Activated CD8-positive, alpha-beta memory T cell treated with anti-CD3 and anti-CD28 coated beads, Interleukin-2, amount 10 ng/mL, durations not matched to agents 7 days and 5 days (primary cell): ENCODE measurements around the gene BAIAP2L1. TPM values are rescaled to one million over a fixed set of nuclear protein-coding genes. Genes with fewer than 3 reads are reported as not detected.
"Not testable (repeated sequence)": the region's sequence is repeated elsewhere in the genome, so short reads cannot be mapped to it uniquely, and the experiment has no call there.

Experiments used
- ATAC-seq: fragments of 150-1000 bp; cut with Tn5 transposase; one replicate; pipeline ENCODE4 v1.10.0; 2021; ENCODE audit warnings: moderate library complexity
- CTCF ChIA-PET: fragments of 350-600 bp; sonication (Branson Sonifier 250); formaldehyde crosslinking; loops from one replicate; lab custom pipeline; 2021; ENCODE audit warnings: antibody characterized with exemption; lab: Charles Lee
- DNase-seq: peaks from one replicate; pipeline ENCODE4 v3.0.0-alpha.2; 2020
- H3K27ac Mint-ChIP-seq: one replicate; pipeline ENCODE4 v1.8.0; 2021; ENCODE audit warnings: mild to moderate bottlenecking, mixed read lengths
- H3K27me3 Mint-ChIP-seq: one replicate; pipeline ENCODE4 v1.8.0; 2021; ENCODE audit warnings: mixed read lengths
- H3K36me3 Mint-ChIP-seq: one replicate; pipeline ENCODE4 v1.8.0; 2021; ENCODE audit warnings: mild to moderate bottlenecking, mixed read lengths
- H3K4me1 Mint-ChIP-seq: one replicate; pipeline ENCODE4 v1.8.0; 2021; ENCODE audit warnings: mixed read lengths
- H3K4me3 Mint-ChIP-seq: one replicate; pipeline ENCODE4 v1.8.0; 2021; ENCODE audit warnings: mild to moderate bottlenecking, moderate library complexity, mixed read lengths
- H3K9me3 Mint-ChIP-seq: one replicate; pipeline ENCODE4 v1.8.0; 2022; ENCODE audit warnings: low read depth, mixed read lengths
- total RNA-seq, 2 experiments: library from RNA; stranded (reverse); gene quantifications; one replicate each; pipeline ENCODE4 v1.2.3, GENCODE V29; 2021

The BAIAP2L1 gene, protein sequence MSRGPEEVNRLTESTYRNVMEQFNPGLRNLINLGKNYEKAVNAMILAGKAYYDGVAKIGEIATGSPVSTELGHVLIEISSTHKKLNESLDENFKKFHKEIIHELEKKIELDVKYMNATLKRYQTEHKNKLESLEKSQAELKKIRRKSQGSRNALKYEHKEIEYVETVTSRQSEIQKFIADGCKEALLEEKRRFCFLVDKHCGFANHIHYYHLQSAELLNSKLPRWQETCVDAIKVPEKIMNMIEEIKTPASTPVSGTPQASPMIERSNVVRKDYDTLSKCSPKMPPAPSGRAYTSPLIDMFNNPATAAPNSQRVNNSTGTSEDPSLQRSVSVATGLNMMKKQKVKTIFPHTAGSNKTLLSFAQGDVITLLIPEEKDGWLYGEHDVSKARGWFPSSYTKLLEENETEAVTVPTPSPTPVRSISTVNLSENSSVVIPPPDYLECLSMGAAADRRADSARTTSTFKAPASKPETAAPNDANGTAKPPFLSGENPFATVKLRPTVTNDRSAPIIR
- total RNA-seq, result 1 to 10 TPM; 1.1 to 1.4 TPM

DNA sequence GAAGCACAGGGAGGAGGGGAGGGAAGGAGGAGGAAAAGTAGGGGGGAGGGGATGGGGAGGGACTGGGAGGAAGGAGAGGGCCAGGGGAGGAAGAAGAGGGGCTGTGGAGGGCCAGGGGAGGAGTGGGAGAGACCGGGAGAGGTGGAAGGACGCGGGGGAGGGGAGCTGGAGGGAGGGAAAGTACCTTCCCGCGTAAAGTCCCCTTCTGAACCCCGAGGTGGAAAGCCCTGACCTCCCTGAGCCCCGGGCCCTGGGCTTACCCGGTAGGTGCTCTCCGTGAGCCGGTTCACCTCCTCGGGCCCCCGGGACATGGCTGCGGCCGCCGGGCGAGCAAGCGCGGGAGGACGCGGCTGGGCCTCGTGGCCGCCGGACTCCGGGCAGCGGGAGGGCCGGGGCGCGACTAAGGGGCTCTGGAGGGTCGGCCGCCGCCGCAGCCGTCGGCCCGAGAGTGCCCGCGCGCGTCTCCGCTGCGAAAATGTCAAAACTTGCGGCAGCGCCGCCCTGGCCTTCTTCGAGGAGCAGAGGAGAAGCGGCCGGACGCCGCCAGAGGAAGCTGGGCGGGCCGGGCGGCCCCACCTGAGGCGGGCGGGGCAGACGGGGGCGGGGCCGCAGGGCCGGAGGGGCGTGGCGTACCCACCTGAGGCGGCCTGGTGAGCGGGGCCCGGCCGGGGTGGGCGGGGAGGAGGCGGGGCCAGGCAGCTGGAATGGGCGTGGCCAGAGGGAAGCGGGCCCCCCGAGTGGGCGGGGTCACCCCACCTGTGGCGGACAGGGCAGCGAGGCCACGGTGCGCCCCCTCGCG lies at the start of gene BAIAP2L1:
Gene BAIAP2L1 (minus strand): TSS at position 549 of the 799 bp plus-strand sequence. CDS start 238 bp downstream, at position 311.
- Mint-ChIP-seq H3K27ac (no peak within 1 kb of the TSS), H3K4me1 (peaks cover 3% of the 10 kb centered on the region), H3K4me3 (peak within 1 kb of the TSS; percentile 37), H3K36me3 (no peaks in the 10 kb centered on the region), H3K27me3 (peaks cover 28% of the 10 kb centered on the region), H3K9me3 (no peaks in the 10 kb centered on the region)
- peak; percentile 85 for DNase-seq
- CTCF ChIA-PET, result interaction anchor here (0.9 to 2.0 kb wide), 10 partner anchors 16 to 380 kb away, joined by 3 to 7 read pairs (median 4); partner anchors contain the start of gene TECPR1
- ATAC-seq, result peak; percentile 94

DNA sequence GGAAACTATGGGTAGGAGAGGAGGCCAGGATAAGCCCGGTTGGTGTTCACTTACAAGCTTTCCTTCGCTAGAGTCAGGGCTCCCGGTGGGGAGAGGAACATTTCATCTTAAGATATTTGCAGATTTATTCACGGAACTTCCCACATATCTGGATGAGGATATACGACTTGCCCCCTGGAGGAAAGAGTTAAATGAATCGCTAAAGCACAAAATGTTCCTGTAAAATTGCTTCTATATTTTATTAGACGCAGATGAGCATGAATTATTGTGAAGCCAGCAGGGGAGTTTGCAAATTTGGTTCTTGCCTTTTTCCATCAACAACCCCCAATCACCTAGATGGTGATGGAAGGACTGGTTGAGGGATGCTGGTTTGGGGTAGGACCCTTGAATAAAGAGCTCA lies 47.9 kb upstream of the BAIAP2L1 start:
- CTCF ChIA-PET, result no interaction called here
- H3K4me3 Mint-ChIP-seq, result no peak overlapping the region

DNA sequence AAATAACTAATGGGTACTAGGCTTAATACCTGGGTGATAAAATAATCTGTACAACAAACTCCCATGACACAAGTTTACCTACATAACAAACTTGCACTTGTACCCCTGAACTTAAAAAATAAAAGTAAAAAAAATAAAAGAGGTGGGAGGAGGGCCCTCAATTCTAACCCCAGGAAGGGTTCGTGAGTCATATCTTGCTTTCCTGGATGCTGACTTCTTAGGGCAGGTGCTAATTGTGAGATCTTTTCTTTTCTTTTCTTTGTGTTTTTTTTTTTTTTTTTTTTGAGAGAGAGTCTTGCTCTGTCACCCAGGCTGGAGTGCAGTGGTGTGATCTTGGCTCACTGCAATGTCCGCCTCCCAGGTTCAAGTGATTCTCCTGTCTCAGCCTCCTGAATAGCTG lies 40.1 kb upstream of the BAIAP2L1 start:
- DNase-seq, H3K4me1 Mint-ChIP-seq, H3K9me3 Mint-ChIP-seq, H3K36me3 Mint-ChIP-seq, H3K27ac Mint-ChIP-seq, H3K4me3 Mint-ChIP-seq, H3K27me3 Mint-ChIP-seq, ATAC-seq, CTCF ChIA-PET: not testable (repeated sequence)

More for the DNA sequence above, 47.9 kb upstream of the BAIAP2L1 start:
- DNase-seq, result no peak
- Mint-ChIP-seq H3K36me3 (no peaks in the 10 kb centered on the region), H3K4me1 (no peaks in the 10 kb centered on the region), H3K27ac (no peak overlapping the region), H3K27me3 (no peaks in the 10 kb centered on the region), H3K9me3 (peaks cover 7% of the 10 kb centered on the region)
- ATAC-seq, result no peak

DNA sequence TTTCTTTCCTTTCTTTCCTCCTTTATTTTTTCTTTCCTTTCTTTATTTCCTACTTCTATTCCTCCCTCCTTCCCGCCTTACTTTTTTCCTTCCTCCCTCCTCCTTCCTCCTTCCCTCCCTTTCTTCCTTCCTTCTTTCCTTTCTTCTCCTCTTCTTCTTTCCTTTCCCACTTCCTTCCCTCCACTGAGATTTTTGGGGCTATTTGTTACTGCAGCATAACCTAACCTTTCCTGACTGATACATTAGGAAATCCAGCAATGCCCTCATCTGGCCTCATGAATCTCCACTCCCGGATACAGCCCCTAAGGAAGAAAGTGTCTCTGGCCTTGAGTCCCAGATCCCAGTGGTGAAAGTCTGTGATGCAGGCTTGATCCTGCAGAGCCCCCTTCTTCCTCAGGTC lies 38.6 kb upstream of the BAIAP2L1 start:
- Mint-ChIP-seq H3K36me3 (no peaks in the 10 kb centered on the region), H3K9me3 (no peaks in the 10 kb centered on the region), H3K4me1 (peaks cover 3% of the 10 kb centered on the region), H3K27me3 (no peaks in the 10 kb centered on the region), H3K27ac (no peak overlapping the region), H3K4me3 (no peak overlapping the region)
- ATAC-seq (no peak), DNase-seq (no peak)
- CTCF ChIA-PET, result no interaction called here

DNA sequence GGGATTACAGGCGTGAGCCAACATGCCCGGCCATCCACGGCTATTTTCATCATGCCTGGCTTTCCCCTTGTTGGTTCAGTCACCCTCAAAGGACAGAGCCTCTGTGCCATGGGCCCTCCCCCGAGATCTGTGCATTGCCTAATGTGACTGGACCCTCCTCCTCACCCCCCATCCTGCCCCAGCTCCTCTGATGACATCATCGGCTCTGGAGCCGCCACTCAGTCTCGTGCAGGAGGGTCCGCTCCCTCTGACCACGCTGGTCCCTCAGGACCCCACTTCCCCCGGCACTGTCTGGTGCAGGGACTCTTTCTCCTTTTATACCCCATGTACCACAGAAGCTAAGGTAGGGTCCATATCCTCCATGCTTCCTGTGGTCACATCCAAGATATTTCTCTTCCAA lies 33.2 kb upstream of the BAIAP2L1 start:
- no peaks in the 10 kb centered on the region for H3K27me3 Mint-ChIP-seq
- ATAC-seq, result no peak
- H3K4me1 Mint-ChIP-seq, result peaks cover 3% of the 10 kb centered on the region
- no peaks in the 10 kb centered on the region for H3K9me3 Mint-ChIP-seq
- no peak overlapping the region for H3K4me3 Mint-ChIP-seq
- no peaks in the 10 kb centered on the region for H3K36me3 Mint-ChIP-seq
- no peak for DNase-seq
- H3K27ac Mint-ChIP-seq, result no peak overlapping the region
- CTCF ChIA-PET, result interaction anchor here (0.9 to 1.0 kb wide), 3 partner anchors 312 to 407 kb away, joined by 3 to 4 read pairs (median 3); no protein-coding TSS in a partner anchor

DNA sequence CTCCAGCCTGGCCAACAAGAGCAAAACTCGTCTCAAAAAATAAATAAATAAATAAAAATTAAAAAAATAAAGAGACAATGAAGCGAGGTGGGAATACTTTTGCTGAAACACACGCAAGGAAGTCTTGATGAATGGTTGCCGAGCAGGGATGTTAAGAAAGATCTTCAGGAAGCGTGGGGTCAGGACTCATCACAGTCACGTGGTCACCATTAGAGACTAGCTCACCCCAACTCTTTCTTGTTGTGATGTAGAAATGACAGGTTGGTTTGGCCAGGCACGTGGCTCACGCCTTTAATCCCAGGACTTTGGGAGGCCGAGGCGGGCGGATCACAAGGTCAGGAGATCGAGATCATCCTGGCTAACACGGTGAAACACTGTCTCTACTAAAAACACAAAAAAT lies 28.9 kb upstream of the BAIAP2L1 start:
- CTCF ChIA-PET, result interaction anchor here (0.8 kb wide), 1 partner anchor 9 kb away, joined by 3 read pairs; no protein-coding TSS in a partner anchor
- DNase-seq (no peak), ATAC-seq (no peak)
- no peaks in the 10 kb centered on the region for H3K36me3 Mint-ChIP-seq
- H3K27me3 Mint-ChIP-seq, result no peaks in the 10 kb centered on the region
- H3K9me3 Mint-ChIP-seq, result no peaks in the 10 kb centered on the region
- H3K27ac Mint-ChIP-seq, result no peak overlapping the region
- H3K4me1 Mint-ChIP-seq, result no peaks in the 10 kb centered on the region
- no peak overlapping the region for H3K4me3 Mint-ChIP-seq

DNA sequence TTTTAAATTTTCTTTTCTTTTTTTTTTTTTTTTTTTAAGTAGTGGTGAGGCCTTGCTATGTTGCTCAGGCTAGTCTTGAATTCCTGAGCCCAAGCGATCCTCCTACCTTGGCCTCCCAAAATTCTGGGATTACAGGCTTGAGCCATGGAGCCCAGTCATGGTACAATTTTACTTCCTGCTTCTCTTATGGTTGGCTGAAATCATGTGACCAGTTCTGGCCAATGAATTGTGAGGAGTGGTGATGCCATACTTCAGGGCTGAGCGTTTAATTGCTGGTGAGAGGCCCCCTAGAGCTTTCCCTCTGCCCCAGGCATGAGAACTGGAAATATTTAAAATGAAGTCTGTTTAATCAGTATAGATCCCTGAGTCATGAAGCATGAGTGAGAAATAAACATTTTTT lies 22.2 kb upstream of the BAIAP2L1 start:
- Mint-ChIP-seq H3K27ac (no peak overlapping the region), H3K27me3 (no peaks in the 10 kb centered on the region), H3K4me1 (peaks cover 2% of the 10 kb centered on the region), H3K9me3 (no peaks in the 10 kb centered on the region), H3K36me3 (no peaks in the 10 kb centered on the region), H3K4me3 (no peak overlapping the region)
- CTCF ChIA-PET, result interaction anchor here (0.6 kb wide), 1 partner anchor 418 kb away, joined by 3 read pairs; no protein-coding TSS in a partner anchor
- ATAC-seq (no peak), DNase-seq (no peak)

DNA sequence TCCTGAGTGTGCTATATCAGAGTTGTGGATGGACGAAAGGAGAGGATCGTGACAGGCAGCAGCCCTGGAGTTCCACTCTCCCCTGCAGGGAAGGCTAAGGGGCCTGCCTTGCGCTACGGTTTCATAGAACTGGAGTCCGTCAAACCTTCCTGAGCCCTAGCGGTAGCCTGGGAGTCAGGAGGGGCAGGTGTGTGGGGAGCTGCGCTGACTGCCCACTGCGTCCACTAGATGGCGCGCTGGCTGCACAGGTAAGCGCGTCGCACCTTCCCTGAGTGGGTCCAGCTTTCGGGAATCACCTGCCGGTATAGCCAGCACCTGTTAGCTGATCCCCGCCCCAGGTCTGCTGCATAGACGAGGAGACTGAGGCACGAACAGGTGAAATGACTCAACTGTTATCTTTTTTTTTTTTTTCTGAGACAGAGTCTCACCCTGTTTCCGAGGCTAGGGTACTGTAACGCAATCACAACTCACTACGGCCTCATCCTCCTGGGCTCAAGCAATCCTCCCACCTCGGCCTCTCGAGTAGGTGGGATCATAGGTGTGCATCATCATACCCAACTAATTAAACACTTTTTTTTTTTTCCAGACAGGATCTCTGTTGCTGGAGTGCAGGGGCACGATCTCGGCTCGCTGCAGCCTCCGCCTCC lies 20.2 kb upstream of the BAIAP2L1 start:
- Mint-ChIP-seq H3K9me3 (no peaks in the 10 kb centered on the region), H3K36me3 (no peaks in the 10 kb centered on the region), H3K27me3 (peaks cover 3% of the 10 kb centered on the region), H3K4me3 (no peak overlapping the region), H3K27ac (no peak overlapping the region), H3K4me1 (peaks cover 2% of the 10 kb centered on the region)
- ATAC-seq (peak; percentile 71), DNase-seq (peak; percentile 60)
- CTCF ChIA-PET, result interaction anchor here (0.6 to 2.6 kb wide), 10 partner anchors 9 to 453 kb away, joined by 3 to 20 read pairs (median 3); partner anchors contain the start of gene BAIAP2L1

DNA sequence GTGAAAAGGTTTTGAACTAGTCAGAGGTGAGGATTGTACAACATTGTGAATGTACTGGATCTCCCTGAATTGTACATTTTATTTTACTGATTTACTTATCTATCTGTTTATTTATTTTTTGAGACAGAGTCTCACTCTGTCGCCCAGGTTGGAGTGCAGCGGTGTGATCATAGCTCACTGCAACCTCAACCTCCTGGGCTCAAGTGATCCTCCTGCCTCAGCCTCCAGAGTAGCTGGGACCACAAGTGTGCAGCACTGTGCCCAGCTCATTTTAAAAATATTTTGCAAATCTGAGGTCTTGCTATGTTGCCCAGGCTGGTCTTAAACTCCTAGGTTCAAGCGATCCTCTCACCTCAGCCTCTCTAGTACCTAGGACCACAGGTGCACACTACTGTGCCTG lies 19.1 kb upstream of the BAIAP2L1 start:
- DNase-seq, H3K36me3 Mint-ChIP-seq, ATAC-seq, H3K4me1 Mint-ChIP-seq, H3K9me3 Mint-ChIP-seq, H3K4me3 Mint-ChIP-seq, H3K27ac Mint-ChIP-seq, H3K27me3 Mint-ChIP-seq: not testable (repeated sequence)
- CTCF ChIA-PET, result interaction anchor here (1.8 to 2.6 kb wide), 3 partner anchors 19 to 421 kb away, joined by 7 to 20 read pairs (median 9); partner anchors contain the start of gene BAIAP2L1

DNA sequence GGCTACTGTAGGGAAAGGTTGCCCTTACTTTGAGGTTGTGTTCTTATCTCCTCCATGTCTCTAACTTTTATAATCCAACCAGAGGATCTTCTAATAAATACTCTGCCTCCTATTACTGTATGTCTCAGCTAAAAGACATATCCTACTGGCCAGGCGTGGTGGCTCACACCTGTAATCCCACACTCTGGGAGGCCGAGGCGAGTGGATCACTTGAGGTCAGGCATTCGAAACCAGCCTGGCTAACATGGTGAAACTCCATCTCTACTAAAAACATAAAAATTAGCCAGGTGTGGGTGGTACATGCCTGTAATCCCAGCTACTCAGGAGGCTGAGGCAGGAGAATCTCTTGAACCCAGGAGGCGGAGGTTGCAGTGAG lies 18.4 kb upstream of the BAIAP2L1 start:
- H3K36me3 Mint-ChIP-seq, H3K9me3 Mint-ChIP-seq, H3K27me3 Mint-ChIP-seq, DNase-seq, H3K4me1 Mint-ChIP-seq, H3K27ac Mint-ChIP-seq, H3K4me3 Mint-ChIP-seq, ATAC-seq: not testable (repeated sequence)
- CTCF ChIA-PET, result interaction anchor here (1.4 to 2.6 kb wide), 2 partner anchors 11 to 18 kb away, joined by 3 to 7 read pairs; partner anchors contain the start of gene BAIAP2L1

DNA sequence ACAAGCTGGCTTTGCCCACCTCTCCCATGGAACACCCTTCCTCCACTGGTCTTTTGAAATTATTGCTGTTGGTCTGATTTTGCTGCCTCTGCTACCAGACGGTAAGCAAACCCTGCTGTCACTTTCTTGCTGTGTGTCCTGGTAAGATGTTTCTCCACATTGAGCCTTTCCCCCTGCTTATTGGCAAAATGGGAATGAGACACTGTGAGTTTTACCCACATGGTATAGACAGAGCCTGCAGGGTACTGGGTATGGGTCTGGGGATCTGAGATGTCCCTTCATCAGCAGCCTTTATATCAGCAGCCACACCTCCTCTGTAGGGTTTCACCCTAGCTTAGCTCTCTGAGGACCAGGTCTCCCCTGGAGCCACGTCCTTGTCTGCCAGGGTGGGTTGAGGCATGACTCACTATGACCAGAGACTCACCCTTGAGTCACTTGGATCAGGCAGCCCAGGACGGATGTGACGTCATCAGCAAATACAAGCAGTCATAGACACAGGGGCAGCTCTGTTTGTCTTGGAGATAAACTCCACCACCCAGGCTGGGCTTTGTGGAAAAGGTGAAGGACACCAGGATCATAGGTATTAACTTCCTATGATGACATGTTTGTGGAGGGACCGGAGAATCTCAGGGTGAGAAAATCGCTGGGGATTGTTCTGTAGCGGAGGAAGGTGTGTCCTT lies 17.9 kb upstream of the BAIAP2L1 start:
- CTCF ChIA-PET, result interaction anchor here (1.1 to 1.4 kb wide), 2 partner anchors 11 to 32 kb away, joined by 3 to 4 read pairs; no protein-coding TSS in a partner anchor
- ATAC-seq, result peak; percentile 58
- Mint-ChIP-seq H3K27ac (no peak overlapping the region), H3K27me3 (peaks cover 3% of the 10 kb centered on the region), H3K36me3 (no peaks in the 10 kb centered on the region), H3K9me3 (no peaks in the 10 kb centered on the region), H3K4me1 (peaks cover 2% of the 10 kb centered on the region), H3K4me3 (no peak overlapping the region)
- DNase-seq, result peak; percentile 53

DNA sequence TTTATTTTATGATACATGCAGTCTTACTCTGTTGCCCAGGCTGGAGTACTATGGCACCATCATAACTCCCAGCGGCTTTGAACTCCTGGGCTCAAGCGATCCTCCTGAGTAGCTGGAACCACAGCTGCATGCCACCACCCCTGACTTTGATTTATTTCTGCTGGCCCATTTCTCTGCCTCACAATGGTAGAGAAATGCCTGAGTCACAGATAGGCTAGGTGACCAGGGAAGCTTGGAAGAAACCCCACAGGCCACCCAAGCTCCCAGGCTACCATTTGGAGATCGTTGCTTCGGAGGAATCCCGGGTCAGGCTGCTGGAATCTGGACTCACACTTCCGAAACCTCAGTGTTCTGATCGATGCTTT lies 17.4 kb upstream of the BAIAP2L1 start:
- H3K36me3 Mint-ChIP-seq, result no peaks in the 10 kb centered on the region
- H3K4me1 Mint-ChIP-seq, result peaks cover 2% of the 10 kb centered on the region
- peaks cover 3% of the 10 kb centered on the region for H3K27me3 Mint-ChIP-seq
- CTCF ChIA-PET, result interaction anchor here (1.1 to 1.4 kb wide), 2 partner anchors 10 to 32 kb away, joined by 3 to 4 read pairs; no protein-coding TSS in a partner anchor
- H3K4me3 Mint-ChIP-seq, result no peak overlapping the region
- no peak for ATAC-seq
- no peaks in the 10 kb centered on the region for H3K9me3 Mint-ChIP-seq
- DNase-seq, result no peak
- H3K27ac Mint-ChIP-seq, result no peak overlapping the region
